IPS-18c (cell line): Measurements from ENCODE around the gene ACOX3.

Experiments used
- H3K4me3 ChIP-seq: 2 replicates; pipeline ENCODE4 v1.7.0; 2013; ENCODE audit warnings: low read depth, mild to moderate bottlenecking, low read length, moderate library complexity; ENCODE audit not compliant: insufficient read depth
- H3K9me3 ChIP-seq: one replicate; pipeline ENCODE4 v1.6.1; 2013; ENCODE audit warnings: mild to moderate bottlenecking, low read length, moderate library complexity; ENCODE audit not compliant: control insufficient read depth, insufficient read depth

Gene ACOX3

GRCh38 chr4:8329859-8330761 is 110.4 kb downstream of the ACOX3 start:
- no peak overlapping the region for H3K4me3 ChIP-seq
- H3K9me3 ChIP-seq, result no peaks in the 10 kb centered on the region

DNA sequence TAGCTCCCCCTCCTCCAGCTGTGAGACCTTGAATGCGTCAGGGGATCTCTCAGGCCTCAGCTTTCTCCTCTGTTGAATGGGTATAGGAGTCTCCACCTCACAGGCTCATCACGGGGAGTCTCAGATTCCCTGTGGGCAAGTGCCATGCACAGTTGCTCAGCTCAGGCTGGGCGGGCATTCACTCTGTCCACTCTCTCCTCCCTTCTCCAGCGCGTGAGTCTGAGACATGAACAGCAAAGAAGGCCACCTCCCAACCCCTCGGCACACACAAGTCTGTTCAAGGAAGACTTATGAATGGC is 111.0 kb downstream of the ACOX3 start:
- Histone ChIP-seq H3K9me3 (no peaks in the 10 kb centered on the region), H3K4me3 (no peak overlapping the region)

DNA sequence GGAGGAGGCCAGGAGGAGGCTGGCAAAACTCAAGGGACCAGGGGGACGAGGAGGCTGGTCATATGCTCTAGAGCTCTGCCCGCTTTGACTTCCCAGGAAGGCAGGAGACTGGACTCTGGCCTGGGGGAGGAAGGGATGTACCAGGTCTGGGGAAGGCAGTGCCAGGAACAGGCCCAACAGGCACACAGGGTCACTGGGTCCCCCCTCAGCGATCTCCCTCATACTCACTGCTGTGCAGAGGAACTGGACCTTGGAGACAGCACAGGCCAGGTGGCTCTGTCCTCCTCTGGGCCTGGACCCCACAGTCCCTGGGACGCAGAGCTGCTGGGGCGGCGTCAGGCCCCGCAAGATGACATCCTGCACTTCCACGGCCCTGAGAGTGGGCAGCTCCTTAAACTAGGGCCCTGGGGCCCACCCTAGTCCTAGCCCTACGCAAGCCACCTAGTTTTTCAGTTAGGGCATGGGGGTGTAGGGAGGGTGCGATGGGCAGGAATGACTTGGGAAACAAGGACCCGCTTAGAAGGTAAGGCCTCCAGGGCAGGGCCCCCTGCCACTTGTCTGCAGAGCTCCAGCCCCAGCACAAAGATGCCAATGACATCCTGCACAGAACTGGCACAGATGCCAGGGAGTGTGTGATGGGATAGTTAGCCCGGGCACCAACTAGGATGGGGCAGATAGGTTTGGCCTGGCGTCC is 111.5 kb downstream of the ACOX3 start:
- H3K9me3 ChIP-seq, result no peaks in the 10 kb centered on the region
- no peak overlapping the region for H3K4me3 ChIP-seq

DNA sequence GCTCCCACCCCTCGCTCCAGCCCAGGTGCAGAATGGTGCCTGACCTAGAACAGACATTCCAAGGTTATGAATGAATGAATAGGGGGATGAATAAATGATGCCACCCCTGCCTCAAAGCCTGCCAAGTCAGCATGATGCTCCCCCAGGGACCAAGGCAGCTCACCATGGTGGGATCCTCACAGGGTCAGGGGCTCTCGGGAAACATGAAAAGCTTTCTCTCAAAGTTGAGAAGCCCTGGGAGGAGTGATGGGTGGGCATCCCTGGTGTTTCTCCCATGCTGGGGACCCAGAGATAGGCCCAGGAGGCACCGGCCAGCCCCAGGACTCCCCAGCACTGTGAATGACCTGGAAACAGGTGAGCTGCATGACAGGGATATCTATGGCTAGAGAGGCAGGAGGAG is 112.1 kb downstream of the ACOX3 start:
- Histone ChIP-seq H3K4me3 (no peak overlapping the region), H3K9me3 (no peaks in the 10 kb centered on the region)

DNA sequence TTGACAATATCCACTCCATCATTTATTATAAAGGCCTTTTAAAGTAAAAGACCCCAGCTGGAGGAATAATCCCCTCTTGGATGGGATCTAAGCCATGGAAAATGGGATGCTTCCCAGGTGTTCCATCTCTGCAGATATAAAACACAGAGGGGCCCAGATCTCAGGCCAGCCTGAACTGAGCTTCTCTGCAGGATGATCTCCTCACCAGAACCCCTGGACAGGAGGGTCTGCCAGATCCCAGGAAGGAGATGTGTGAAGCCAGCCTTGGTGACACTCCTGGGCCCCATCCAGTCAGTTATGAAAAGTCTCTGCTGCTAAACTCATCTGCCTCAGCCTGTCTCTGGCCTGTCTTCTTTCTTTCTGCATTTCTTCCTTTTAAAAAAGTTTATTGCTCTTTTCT is 114.3 kb downstream of the ACOX3 start:
- Histone ChIP-seq H3K9me3 (no peaks in the 10 kb centered on the region), H3K4me3 (no peak overlapping the region)

- H3K4me3 ChIP-seq, result no peak overlapping the region
- H3K9me3 ChIP-seq, result no peaks in the 10 kb centered on the region
Measured at GRCh38 chr4:8325291-8325973, 115.1 kb downstream of the ACOX3 start.

- Histone ChIP-seq H3K9me3 (no peaks in the 10 kb centered on the region), H3K4me3 (no peak overlapping the region)
Measured at GRCh38 chr4:8324640-8325239, 115.8 kb downstream of the ACOX3 start.

DNA sequence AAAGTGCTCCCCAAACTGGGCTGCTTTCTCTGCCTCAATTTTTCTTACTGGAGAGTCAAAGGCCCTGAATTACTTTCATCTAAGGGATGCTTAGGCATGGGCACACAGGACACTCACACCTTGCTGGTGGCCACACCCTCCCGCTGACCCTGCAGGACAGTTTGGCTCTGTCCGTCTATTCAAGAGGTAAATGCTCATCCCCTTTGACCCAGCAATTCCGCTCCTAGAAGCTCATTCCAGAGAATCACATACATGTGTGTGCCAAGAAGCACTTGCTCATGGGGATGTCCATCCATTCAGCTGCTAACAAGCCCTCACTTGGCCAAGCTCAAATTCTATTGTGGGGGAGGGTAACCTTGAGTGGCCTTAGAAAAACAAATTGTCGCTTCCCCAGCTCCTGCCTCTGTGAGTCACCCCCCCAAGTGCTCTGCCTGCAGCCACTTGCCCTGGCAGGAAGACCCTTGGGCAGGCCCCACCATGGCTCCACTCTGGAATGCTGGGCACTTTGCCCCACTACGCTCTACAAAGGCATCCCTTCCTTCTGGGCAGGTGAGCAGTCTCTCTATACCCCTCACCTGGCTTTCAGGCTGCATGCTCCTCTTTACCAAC is 116.5 kb downstream of the ACOX3 start:
- Histone ChIP-seq H3K4me3 (no peak overlapping the region), H3K9me3 (no peaks in the 10 kb centered on the region)

GRCh38 chr4:8322794-8323704 is 117.5 kb downstream of the ACOX3 start:
- no peak overlapping the region for H3K4me3 ChIP-seq
- H3K9me3 ChIP-seq, result no peaks in the 10 kb centered on the region

DNA sequence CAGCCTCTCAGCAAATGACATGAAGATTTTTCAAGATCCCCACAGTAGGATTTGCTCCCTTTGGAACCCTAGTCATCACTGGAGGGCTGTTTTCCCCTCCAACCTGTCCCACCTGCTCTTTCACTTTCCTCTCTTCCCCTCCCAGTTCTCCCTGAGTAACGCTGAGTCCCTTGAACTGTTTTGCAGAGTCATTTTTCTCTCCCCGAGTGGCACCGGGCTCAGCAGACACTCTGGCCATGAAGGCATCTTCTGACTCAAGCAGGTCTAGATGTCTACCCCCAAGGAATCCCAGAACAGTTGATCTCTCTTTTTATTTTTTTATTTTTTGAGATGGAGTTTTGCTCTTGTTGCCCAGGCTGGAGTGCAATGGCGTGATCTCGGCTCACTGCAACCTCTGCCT is 118.8 kb downstream of the ACOX3 start:
- Histone ChIP-seq H3K9me3 (no peaks in the 10 kb centered on the region), H3K4me3 (no peak overlapping the region)

DNA sequence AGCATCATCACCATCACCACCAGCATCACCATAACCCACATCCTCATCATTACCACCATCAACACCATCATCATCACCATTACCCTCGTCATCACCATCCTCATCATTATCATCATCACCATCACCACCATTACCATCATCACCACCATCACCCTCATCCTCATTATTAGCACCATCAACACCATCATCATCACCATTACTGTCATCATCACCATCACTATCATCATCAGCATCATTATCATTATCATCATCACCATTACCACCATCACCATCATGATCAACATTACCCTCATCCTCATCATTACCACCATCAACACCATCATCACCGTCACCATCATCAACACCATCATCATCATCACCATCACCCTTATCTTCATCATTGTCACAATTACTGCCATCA is 119.3 kb downstream of the ACOX3 start:
- Histone ChIP-seq H3K4me3 (no peak overlapping the region), H3K9me3 (peaks cover 2% of the 10 kb centered on the region)

GRCh38 chr4:8320386-8320750 is 120.2 kb downstream of the ACOX3 start:
- Histone ChIP-seq H3K9me3 (peaks cover 2% of the 10 kb centered on the region), H3K4me3 (no peak overlapping the region)

DNA sequence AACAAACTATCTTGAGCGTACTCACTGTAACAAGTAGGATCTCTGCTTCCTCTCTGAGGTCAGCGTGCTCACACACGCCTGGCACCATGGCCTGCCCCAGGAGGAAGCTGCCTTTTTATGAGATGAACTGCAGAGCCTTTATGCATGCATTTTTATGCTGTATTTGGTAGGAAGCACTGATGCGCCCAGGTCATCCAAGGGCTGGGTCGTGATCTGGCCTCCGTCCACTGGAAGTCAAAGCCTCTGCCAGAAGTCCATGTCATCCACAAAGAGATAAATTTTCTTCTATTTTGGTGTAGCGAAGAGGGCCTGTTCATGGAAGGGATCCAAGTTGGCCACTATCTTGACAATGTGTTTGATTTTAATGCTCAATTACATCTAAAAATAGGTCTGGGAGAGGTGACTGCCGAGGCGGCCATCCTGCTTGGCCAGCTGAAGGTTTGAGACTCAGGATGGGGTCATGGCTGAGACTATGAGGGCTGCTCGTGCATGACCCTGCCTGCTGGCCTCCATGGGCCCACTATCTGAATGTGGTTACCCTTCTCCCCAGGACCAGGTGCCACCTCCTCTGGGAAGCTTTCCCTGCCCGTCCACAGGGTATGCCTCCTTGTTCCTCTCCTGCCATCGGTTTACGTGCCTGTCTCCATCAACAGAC is 120.7 kb downstream of the ACOX3 start:
- Histone ChIP-seq H3K9me3 (peaks cover 2% of the 10 kb centered on the region), H3K4me3 (no peak overlapping the region)

DNA sequence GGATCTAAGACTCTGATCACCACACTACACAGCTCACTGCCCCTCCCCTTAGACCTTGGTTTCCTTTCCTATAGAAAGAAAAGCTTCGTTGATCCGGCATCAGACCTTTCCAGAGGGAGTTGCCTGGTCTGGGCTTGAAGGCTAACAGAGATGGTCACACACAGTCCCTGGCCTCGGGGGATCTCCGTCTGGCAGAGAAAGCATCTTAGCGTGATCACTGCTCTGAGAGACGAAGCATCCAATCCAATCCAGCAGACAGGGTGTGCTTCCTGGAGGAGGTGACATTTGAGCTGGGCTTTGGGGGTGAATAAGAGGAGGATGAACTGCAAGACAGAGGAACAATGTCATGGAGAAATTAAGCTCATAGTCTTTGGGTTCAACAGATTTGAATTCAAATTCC is 121.5 kb downstream of the ACOX3 start:
- Histone ChIP-seq H3K4me3 (no peak overlapping the region), H3K9me3 (peaks cover 2% of the 10 kb centered on the region)

- peaks cover 2% of the 10 kb centered on the region for H3K9me3 ChIP-seq
Measured at GRCh38 chr4:8318509-8318908, 122.0 kb downstream of the ACOX3 start.

DNA sequence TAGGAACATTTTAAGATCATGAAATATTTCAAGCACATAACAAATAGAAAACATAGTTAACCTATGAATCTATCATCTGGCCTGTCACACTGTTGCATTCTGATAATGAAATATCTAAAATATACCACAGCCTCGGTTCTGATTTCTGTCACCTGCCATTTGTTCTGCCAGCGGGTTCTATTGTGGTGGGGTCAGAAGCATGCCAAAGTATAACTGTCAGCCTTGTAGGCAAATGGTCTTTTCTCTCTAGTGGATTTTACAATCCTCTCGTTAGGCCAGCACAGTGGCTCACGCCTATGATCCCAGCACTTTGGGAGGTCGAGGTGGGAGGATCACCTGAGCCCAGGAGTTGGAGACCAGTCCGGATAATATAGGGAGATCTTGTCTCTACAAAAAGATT is 123.0 kb downstream of the ACOX3 start:
- no peak overlapping the region for H3K4me3 ChIP-seq
- H3K9me3 ChIP-seq, result peaks cover 2% of the 10 kb centered on the region

More at GRCh38 chr4:8318509-8318908, 122.0 kb downstream of the ACOX3 start:
- H3K4me3 ChIP-seq, result no peak overlapping the region
